22Rv1 (cell line): ENCODE data around the gene PTPRG.
"Not testable (repeated sequence)": the region's sequence is repeated elsewhere in the genome, so short reads cannot be mapped to it uniquely, and the experiment has no call there.

ENCODE experiments used
- H3K27ac ChIP-seq: fragments of 450-650 bp; 2 replicates; pipeline ENCODE4 v1.5.1; 2017
- CTCF ChIP-seq: fragments of 450-650 bp; IDR thresholded peaks from 2 replicates; pipeline ENCODE4 v1.5.1; 2017; ENCODE audit warnings: mild to moderate bottlenecking
- ZFX ChIP-seq: fragments of 450-650 bp; IDR thresholded peaks from 2 replicates; pipeline ENCODE4 v1.6.1; 2017; ENCODE audit warnings: antibody characterized with exemption, borderline replicate concordance

Gene PTPRG

GRCh38 chr3:61697301-61697700, 135.9 kb downstream of the PTPRG start:
- TF ChIP-seq ZFX (no peak), CTCF (no peak)
- H3K27ac ChIP-seq, result no peak overlapping the region

GRCh38 chr3:61698278-61699072, 137.1 kb downstream of the PTPRG start:
- not testable (repeated sequence) for H3K27ac ChIP-seq

GRCh38 chr3:61699622-61700021, 138.3 kb downstream of the PTPRG start:
- TF ChIP-seq CTCF, result no peak
- TF ChIP-seq ZFX, result no peak
- no peak overlapping the region for H3K27ac ChIP-seq

- TF ChIP-seq CTCF (no peak), ZFX (no peak)
- no peak overlapping the region for H3K27ac ChIP-seq
Measured at GRCh38 chr3:61701011-61701410, 139.6 kb downstream of the PTPRG start.

GRCh38 chr3:61702453-61702852, 141.1 kb downstream of the PTPRG start:
- no peak for TF ChIP-seq CTCF
- TF ChIP-seq ZFX, result no peak
- no peak overlapping the region for H3K27ac ChIP-seq

- TF ChIP-seq ZFX (no peak), CTCF (no peak)
- H3K27ac ChIP-seq, result no peak overlapping the region
Measured at GRCh38 chr3:61704807-61705206, 143.4 kb downstream of the PTPRG start.

GRCh38 chr3:61707492-61707891, 146.1 kb downstream of the PTPRG start:
- TF ChIP-seq CTCF, result no peak
- no peak for TF ChIP-seq ZFX
- H3K27ac ChIP-seq, result no peak overlapping the region

GRCh38 chr3:61710920-61711319, 149.5 kb downstream of the PTPRG start:
- H3K27ac ChIP-seq, result not testable (repeated sequence)
